ENCODE measurements around the gene ZNF75A. TPM values are rescaled to one million over a fixed set of nuclear protein-coding genes. Genes with fewer than 3 reads are reported as not detected.
A peak's percentile ranks its signal among the peaks of the same experiment; 100 is the strongest.

Gene ZNF75A
- total RNA-seq = 10 to 100 TPM; 16.1 to 52.5 (median 25.0) TPM
- 10 to 100 TPM in 2 of 3 donors, 1 to 10 TPM in 1; 8.0 to 15.6 (median 10.5) TPM for polyA plus RNA-seq
- long read RNA-seq, donor 1, partial matches to known transcripts = 0 of 2 reads
- long read RNA-seq, donor 1, other reads (novel, unspliced or antisense) = 0 of 2 reads
- long read RNA-seq, donor 2, partial matches to known transcripts = 0 of 4 reads
- long read RNA-seq, donor 2, other reads (novel, unspliced or antisense) = 0 of 4 reads
- long read RNA-seq, donor 3, partial matches to known transcripts = 0 of 4 reads
- long read RNA-seq, donor 3, other reads (novel, unspliced or antisense) = 0 of 4 reads
- long read RNA-seq, donor 4, partial matches to known transcripts = 0 of 2 reads
- long read RNA-seq, donor 4, other reads (novel, unspliced or antisense) = 0 of 2 reads
- long read RNA-seq, donor 5, transcript ZNF75A-206 (1 exons, 3,989 nt) = major isoform, 5 of 11 reads
- long read RNA-seq, donor 5, partial matches to known transcripts = 0 of 11 reads
- long read RNA-seq, donor 5, other reads (novel, unspliced or antisense) = 0 of 11 reads
- long read RNA-seq, donor 6, transcript ZNF75A-206 (1 exons, 3,989 nt) = major isoform, 14 of 32 reads
- long read RNA-seq, donor 6, partial matches to known transcripts = 11 of 32 reads
- long read RNA-seq, donor 6, other reads (novel, unspliced or antisense) = 0 of 32 reads
- long read RNA-seq, donor 7, partial matches to known transcripts = 0 of 5 reads
- long read RNA-seq, donor 7, other reads (novel, unspliced or antisense) = 0 of 5 reads
- long read RNA-seq, donor 8, transcript ZNF75A-206 (1 exons, 3,989 nt) = major isoform, 6 of 9 reads
- long read RNA-seq, donor 8, partial matches to known transcripts = 0 of 9 reads
- long read RNA-seq, donor 8, other reads (novel, unspliced or antisense) = 0 of 9 reads
- long read RNA-seq, donor 9, partial matches to known transcripts = 0 of 5 reads
- long read RNA-seq, donor 9, other reads (novel, unspliced or antisense) = 0 of 5 reads
- long read RNA-seq, donor 10, partial matches to known transcripts = 0 of 3 reads
- long read RNA-seq, donor 10, other reads (novel, unspliced or antisense) = 0 of 3 reads

DNA sequence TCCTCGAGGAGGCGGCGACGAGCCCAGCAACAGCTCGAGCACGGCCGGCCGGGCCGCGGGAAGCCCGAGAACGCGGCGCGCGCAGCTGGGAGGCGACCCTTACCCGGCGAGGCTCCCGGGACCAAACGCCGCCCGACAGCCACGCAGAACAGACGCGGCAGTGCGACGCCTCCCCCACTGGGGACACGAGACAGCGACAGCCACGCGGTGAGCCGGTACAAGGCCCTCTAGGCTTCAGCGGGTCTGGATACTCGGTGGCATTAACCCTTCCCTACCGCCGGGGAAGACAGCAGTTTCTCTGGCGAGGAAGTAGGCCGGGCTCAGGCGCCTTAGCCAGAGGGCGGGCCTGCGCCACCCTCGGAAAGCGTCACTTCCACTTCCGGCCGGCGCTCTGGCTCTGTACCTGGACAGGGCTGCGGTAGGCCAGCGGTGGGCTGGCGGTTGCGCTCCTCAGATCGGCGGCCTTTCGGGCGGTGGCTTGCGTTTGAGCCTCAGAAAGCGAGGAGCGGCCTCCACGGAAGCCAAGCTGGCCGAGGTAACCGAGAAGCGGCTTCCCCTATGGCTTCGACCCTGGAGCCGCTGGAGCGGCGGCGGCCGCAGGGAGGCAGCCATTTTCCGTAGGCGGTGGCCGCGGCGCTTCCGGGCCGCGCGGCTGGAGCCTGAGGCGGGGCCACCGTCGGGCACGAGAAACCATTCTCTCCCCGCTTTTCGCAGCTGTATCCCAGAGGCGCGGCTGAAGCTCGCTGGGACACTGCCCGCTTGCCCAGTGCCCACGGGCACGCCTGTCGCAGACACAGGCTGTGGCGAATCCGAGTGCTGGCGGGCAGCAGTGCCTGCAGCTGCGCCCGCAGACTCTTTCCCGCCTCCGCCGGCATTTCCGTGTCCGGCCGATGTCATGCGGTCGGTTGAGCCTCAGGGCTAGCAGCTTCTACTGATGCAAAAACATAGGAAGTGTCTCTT lies at the start of gene ZNF75A, which contains the start of gene TIGD7:
ZNF75A (plus strand) TSS at position 389 of the 960 bp plus-strand sequence. CDS start 2,932 bp downstream, outside the sequence.
TIGD7 (minus strand) TSS at position 322 of the 960 bp plus-strand sequence. CDS start 4,816 bp downstream, outside the sequence.
- 1 to 11% (median 4%) methylated on average over 44 to 103 of the region's 103 CpGs for WGBS, 5 donors
- H3K9me3 ChIP-seq = peaks cover 18 to 93% (median 77%) of the 10 kb centered on the region in 4 donors
- DNase-seq = peak; percentile 83 to 97
- H3K4me3 ChIP-seq = peak within 1 kb of the TSS; percentile 56 to 80 (median 74)
- H3K4me1 ChIP-seq = peaks cover 9 to 25% (median 22%) of the 10 kb centered on the region in 4 donors
- H3K27me3 ChIP-seq = no peaks in the 10 kb centered on the region
- intact Hi-C loops (cut with DNase I; ENCODE audit: low total_unique reads) = no loop called here
- peak within 1 kb of the TSS; percentile 84 to 93 (median 92) for H3K27ac ChIP-seq
- peak in 2 of 4 donors; percentile 16 to 23 for TF ChIP-seq POLR2A (IDR thresholded peaks at IDR 0.05)
- TF ChIP-seq POLR2AphosphoS5 (IDR thresholded peaks at IDR 0.05) = peak; percentile 69 to 94 (median 91)
- no peak for TF ChIP-seq EP300 (IDR thresholded peaks at IDR 0.05)
- TF ChIP-seq, protein P1, sequence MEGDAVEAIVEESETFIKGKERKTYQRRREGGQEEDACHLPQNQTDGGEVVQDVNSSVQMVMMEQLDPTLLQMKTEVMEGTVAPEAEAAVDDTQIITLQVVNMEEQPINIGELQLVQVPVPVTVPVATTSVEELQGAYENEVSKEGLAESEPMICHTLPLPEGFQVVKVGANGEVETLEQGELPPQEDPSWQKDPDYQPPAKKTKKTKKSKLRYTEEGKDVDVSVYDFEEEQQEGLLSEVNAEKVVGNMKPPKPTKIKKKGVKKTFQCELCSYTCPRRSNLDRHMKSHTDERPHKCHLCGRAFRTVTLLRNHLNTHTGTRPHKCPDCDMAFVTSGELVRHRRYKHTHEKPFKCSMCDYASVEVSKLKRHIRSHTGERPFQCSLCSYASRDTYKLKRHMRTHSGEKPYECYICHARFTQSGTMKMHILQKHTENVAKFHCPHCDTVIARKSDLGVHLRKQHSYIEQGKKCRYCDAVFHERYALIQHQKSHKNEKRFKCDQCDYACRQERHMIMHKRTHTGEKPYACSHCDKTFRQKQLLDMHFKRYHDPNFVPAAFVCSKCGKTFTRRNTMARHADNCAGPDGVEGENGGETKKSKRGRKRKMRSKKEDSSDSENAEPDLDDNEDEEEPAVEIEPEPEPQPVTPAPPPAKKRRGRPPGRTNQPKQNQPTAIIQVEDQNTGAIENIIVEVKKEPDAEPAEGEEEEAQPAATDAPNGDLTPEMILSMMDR (IDR thresholded peaks at IDR 0.05) = peak in 2 of 7 experiments; percentile 20 to 28
- peaks cover 32 to 68% (median 51%) of the 10 kb centered on the region in 4 donors for H3K36me3 ChIP-seq

DNA sequence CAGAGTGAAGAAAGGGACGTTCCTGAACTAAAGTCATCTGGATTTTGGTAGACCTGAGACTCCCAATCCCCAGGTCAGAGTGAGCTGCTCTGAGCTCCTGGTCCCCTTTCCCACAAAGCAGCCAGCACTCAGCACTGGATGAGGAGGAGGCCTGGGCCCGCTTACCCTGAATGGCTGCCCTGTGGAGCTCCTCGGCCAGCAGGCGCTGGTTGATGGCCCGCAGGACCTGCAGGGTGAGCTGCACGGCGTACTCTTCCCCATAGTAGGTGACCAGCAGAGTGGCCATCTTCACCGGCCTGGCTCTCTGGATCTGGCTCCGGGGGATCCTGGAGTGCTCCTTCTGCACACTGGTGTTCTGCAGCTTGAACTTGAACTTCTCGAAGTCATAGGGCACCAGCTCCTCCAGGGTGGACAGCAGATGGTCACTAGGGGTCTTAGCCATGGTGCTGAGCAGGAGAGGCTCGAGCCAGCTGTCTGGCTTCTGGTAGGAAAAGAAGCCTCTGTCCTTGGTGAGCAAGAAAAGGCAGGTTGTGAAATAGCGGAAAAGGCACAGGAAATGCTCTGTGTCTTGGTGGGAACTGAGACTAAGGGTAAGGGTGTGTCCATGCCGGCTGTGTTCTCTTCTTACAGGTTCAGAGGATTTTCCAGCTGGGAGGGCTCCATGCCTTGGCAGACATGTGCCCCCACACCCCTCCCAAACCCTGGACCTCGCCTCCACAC lies 49.0 kb upstream of the ZNF75A start, which contains the start of gene MEFV:
MEFV (minus strand) TSS at position 488 of the 720 bp plus-strand sequence; CDS start at position 442, 46 bp downstream.
- Histone ChIP-seq H3K9me3 (no peaks in the 10 kb centered on the region), H3K36me3 (no peaks in the 10 kb centered on the region), H3K4me3 (peak within 1 kb of the TSS in 3 of 4 donors; percentile 11 to 35 (median 32)), H3K27ac (peak within 1 kb of the TSS in 1 of 5 donors; percentile 70), H3K27me3 (peaks cover 0 to 39% (median 0%) of the 10 kb centered on the region in 3 donors), H3K4me1 (no peaks in the 10 kb centered on the region)
- no peak for DNase-seq
- TF ChIP-seq EP300 (IDR thresholded peaks at IDR 0.05) = no peak
- TF ChIP-seq, protein P1 (IDR thresholded peaks at IDR 0.05) = no peak
- no peak for TF ChIP-seq POLR2AphosphoS5 (IDR thresholded peaks at IDR 0.05)
- no peak for TF ChIP-seq POLR2A (IDR thresholded peaks at IDR 0.05)
- WGBS, 5 donors = 66 to 78% (median 76%) methylated on average over 11 to 14 of the region's 14 CpGs
- intact Hi-C loops (cut with DNase I; ENCODE audit: low total_unique reads) = no loop called here

DNA sequence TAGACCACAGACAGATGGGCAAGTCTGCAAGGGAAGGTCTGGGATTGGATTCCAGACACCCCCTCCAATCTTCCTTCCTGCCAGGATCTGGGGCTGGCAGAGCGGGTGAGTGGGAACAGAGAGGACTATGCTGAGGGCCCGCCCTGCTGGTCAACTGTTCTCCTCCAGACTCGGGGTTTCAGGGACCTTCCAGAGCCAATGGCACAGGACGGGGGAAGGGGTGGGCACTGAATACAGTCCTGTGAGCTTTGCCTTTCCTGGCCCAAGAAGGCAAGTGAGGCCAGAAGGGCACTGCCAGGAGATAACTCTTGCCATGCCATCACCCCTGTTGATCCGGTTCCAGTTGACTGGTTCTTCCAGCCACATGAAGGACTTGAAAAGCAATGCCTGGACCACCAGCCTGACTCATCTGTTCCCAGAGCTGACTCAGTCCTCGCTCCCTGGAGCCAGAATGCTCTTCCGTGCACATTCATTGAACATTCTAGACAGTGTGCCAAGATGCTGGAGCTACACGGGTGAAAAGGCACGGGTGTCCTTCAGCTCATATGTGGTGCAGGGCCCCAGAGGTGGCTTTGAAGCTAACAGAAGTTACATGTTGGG lies 48.3 kb upstream of the ZNF75A start:
- Histone ChIP-seq H3K4me3 (peak overlapping the region in 1 of 4 donors; percentile 35), H3K4me1 (no peaks in the 10 kb centered on the region), H3K27ac (peak overlapping the region in 1 of 5 donors; percentile 70), H3K27me3 (peaks cover 0 to 39% (median 0%) of the 10 kb centered on the region in 3 donors), H3K9me3 (no peaks in the 10 kb centered on the region), H3K36me3 (no peaks in the 10 kb centered on the region)
- no peak for DNase-seq
- 78 to 85% (median 79%) methylated on average over 7 to 9 of the region's 9 CpGs for WGBS, 5 donors
- intact Hi-C loops (cut with DNase I; ENCODE audit: low total_unique reads) = no loop called here
- no peak for TF ChIP-seq EP300 (IDR thresholded peaks at IDR 0.05)
- TF ChIP-seq POLR2A (IDR thresholded peaks at IDR 0.05) = no peak
- TF ChIP-seq, protein P1 (IDR thresholded peaks at IDR 0.05) = no peak
- TF ChIP-seq POLR2AphosphoS5 (IDR thresholded peaks at IDR 0.05) = no peak

Measured in stomach (tissue), 19 donors.